SK-N-MC (cell line): ENCODE results near the gene ACTN1.

Experiments
- DNase-seq: peaks from one replicate; pipeline ENCODE4 v3.0.0-alpha.2; 2011; ENCODE audit warnings: low read depth, low spot score
- H3K27ac ChIP-seq: fragments of 200-600 bp; sonication (generic); 2 replicates; pipeline ENCODE4 v1.5.1; 2016; ENCODE audit warnings: mixed run types
- H3K36me3 ChIP-seq: fragments of 200-600 bp; sonication (generic); 2 replicates; pipeline ENCODE4 v1.6.1; 2017; ENCODE audit warnings: antibody characterized with exemption, low read length, mixed read lengths; ENCODE audit not compliant: insufficient read depth
- H3K4me3 ChIP-seq: fragments of 200-600 bp; sonication (generic); 2 replicates; pipeline ENCODE4 v1.5.1; 2016
- H3K9ac ChIP-seq: fragments of 200-600 bp; sonication (generic); 2 replicates; pipeline ENCODE4 v1.8.0; 2017; ENCODE audit warnings: mixed run types, mixed read lengths; ENCODE audit not compliant: insufficient read length
- H3K9me3 ChIP-seq: fragments of 200-600 bp; sonication (generic); 2 replicates; pipeline ENCODE4 v1.6.1; 2017; ENCODE audit warnings: low read depth, mild to moderate bottlenecking, antibody characterized with exemption, low read length, moderate library complexity, mixed read lengths
- EZH2 ChIP-seq: fragments of 200-600 bp; sonication (generic); IDR thresholded peaks from one replicate; pipeline ENCODE4 v1.6.1; 2017; ENCODE audit warnings: antibody characterized with exemption
- FOXP2 ChIP-seq: optimal IDR thresholded peaks from 2 replicates; pipeline ENCODE3; 2011; ENCODE audit warnings: mild to moderate bottlenecking, moderate library complexity; ENCODE audit not compliant: insufficient read depth; ENCODE audit errors: extremely low read length, control extremely low read depth
- POLR2AphosphoS5 ChIP-seq: IDR thresholded peaks from 2 replicates; pipeline ENCODE4 v1.6.1; 2012; ENCODE audit warnings: mild to moderate bottlenecking, low read depth, low read length, borderline replicate concordance

ACTN1 gene

GRCh38 chr14:69010648-69011047, 31.5 kb upstream of the ACTN1 start:
- H3K36me3 ChIP-seq, result no peaks in the 10 kb centered on the region
- H3K9me3 ChIP-seq, result no peaks in the 10 kb centered on the region
- no peak overlapping the region for H3K9ac ChIP-seq
- DNase-seq, result no peak
- TF ChIP-seq FOXP2 (no peak), POLR2AphosphoS5 (no peak), EZH2 (no peak)
- no peak overlapping the region for H3K27ac ChIP-seq
- H3K4me3 ChIP-seq, result no peak overlapping the region

- H3K27ac ChIP-seq, result peak overlapping the region; percentile 88
- peak; percentile 34 for DNase-seq
- TF ChIP-seq POLR2AphosphoS5 (no peak), FOXP2 (no peak), EZH2 (no peak)
These were observed 29.4 kb upstream of the ACTN1 start for GRCh38 chr14:69008421-69008884.

GRCh38 chr14:69006346-69006745, 27.2 kb upstream of the ACTN1 start:
- no peaks in the 10 kb centered on the region for H3K36me3 ChIP-seq
- no peak overlapping the region for H3K27ac ChIP-seq
- DNase-seq, result no peak
- no peak overlapping the region for H3K9ac ChIP-seq
- no peaks in the 10 kb centered on the region for H3K9me3 ChIP-seq
- H3K4me3 ChIP-seq, result no peak overlapping the region
- TF ChIP-seq POLR2AphosphoS5 (no peak), FOXP2 (no peak), EZH2 (no peak)

More at GRCh38 chr14:69008421-69008884, 29.4 kb upstream of the ACTN1 start:
- Histone ChIP-seq H3K9me3 (no peaks in the 10 kb centered on the region), H3K4me3 (no peak overlapping the region), H3K9ac (no peak overlapping the region), H3K36me3 (no peaks in the 10 kb centered on the region)

- no peak overlapping the region for H3K4me3 ChIP-seq
- no peak for DNase-seq
- H3K9me3 ChIP-seq, result no peaks in the 10 kb centered on the region
- TF ChIP-seq EZH2, result no peak
- no peak for TF ChIP-seq FOXP2
- TF ChIP-seq POLR2AphosphoS5, result no peak
- no peak overlapping the region for H3K9ac ChIP-seq
- no peaks in the 10 kb centered on the region for H3K36me3 ChIP-seq
- no peak overlapping the region for H3K27ac ChIP-seq
These were observed 26.5 kb upstream of the ACTN1 start for GRCh38 chr14:69005432-69006148.

GRCh38 chr14:69004731-69005431, 25.8 kb upstream of the ACTN1 start:
- Histone ChIP-seq H3K36me3 (no peaks in the 10 kb centered on the region), H3K4me3 (no peak overlapping the region), H3K9me3 (no peaks in the 10 kb centered on the region), H3K9ac (no peak overlapping the region), H3K27ac (no peak overlapping the region)
- DNase-seq, result no peak
- TF ChIP-seq EZH2 (no peak), POLR2AphosphoS5 (no peak), FOXP2 (no peak)

GRCh38 chr14:69003626-69004025, 24.5 kb upstream of the ACTN1 start:
- TF ChIP-seq POLR2AphosphoS5 (no peak), FOXP2 (no peak), EZH2 (no peak)
- Histone ChIP-seq H3K27ac (no peak overlapping the region), H3K4me3 (no peak overlapping the region), H3K36me3 (no peaks in the 10 kb centered on the region), H3K9ac (no peak overlapping the region), H3K9me3 (no peaks in the 10 kb centered on the region)
- DNase-seq, result no peak

GRCh38 chr14:69002069-69002468, 23.0 kb upstream of the ACTN1 start:
- Histone ChIP-seq H3K9ac (no peak overlapping the region), H3K4me3 (no peak overlapping the region), H3K9me3 (no peaks in the 10 kb centered on the region), H3K36me3 (no peaks in the 10 kb centered on the region), H3K27ac (no peak overlapping the region)
- no peak for DNase-seq
- TF ChIP-seq POLR2AphosphoS5 (no peak), FOXP2 (no peak), EZH2 (no peak)

- no peak for DNase-seq
- TF ChIP-seq EZH2 (no peak), POLR2AphosphoS5 (no peak)
- no peaks in the 10 kb centered on the region for H3K36me3 ChIP-seq
- no peaks in the 10 kb centered on the region for H3K9me3 ChIP-seq
- H3K4me3 ChIP-seq, result no peak overlapping the region
- H3K27ac ChIP-seq, result no peak overlapping the region
- no peak overlapping the region for H3K9ac ChIP-seq
These were observed 22.3 kb upstream of the ACTN1 start for GRCh38 chr14:69001375-69001774.
